Stimulated activated CD8-positive, alpha-beta memory T cell treated with anti-CD3 and anti-CD28 coated beads, Interleukin-2, amount 100 ng/mL, for 48 hours (primary cell): ENCODE data around the gene CEBPG.

Experiments used
- DNase-seq, 2 donors: peaks; one replicate each; pipeline ENCODE4 v3.0.0-alpha.2; 2020; ENCODE audit warnings: low read depth in 2 of 2

CEBPG gene

GRCh38 chr19:33395561-33396550 is 22.3 kb downstream of the CEBPG start:
- no peak for DNase-seq

GRCh38 chr19:33396701-33397535 is 23.4 kb downstream of the CEBPG start:
- DNase-seq, result no peak

- DNase-seq, result no peak
Observed at GRCh38 chr19:33397536-33398360, 24.2 kb downstream of the CEBPG start.

- no peak for DNase-seq
Observed at GRCh38 chr19:33398361-33399060, 25.0 kb downstream of the CEBPG start.

- DNase-seq, result no peak
Observed at GRCh38 chr19:33399081-33399744, 25.7 kb downstream of the CEBPG start.

- no peak for DNase-seq
Observed at GRCh38 chr19:33399745-33400681, 26.5 kb downstream of the CEBPG start.

GRCh38 chr19:33400856-33401682 is 27.6 kb downstream of the CEBPG start:
- no peak for DNase-seq

GRCh38 chr19:33401683-33402420 is 28.3 kb downstream of the CEBPG start:
- no peak for DNase-seq

- no peak for DNase-seq
Observed at GRCh38 chr19:33402421-33403220, 29.1 kb downstream of the CEBPG start.

- DNase-seq, result no peak
Observed at GRCh38 chr19:33403221-33403972, 29.9 kb downstream of the CEBPG start.

GRCh38 chr19:33403973-33404304 is 30.4 kb downstream of the CEBPG start:
- DNase-seq, result no peak

GRCh38 chr19:33404506-33405253 is 31.2 kb downstream of the CEBPG start:
- no peak for DNase-seq

- DNase-seq, result no peak
Observed at GRCh38 chr19:33405254-33405552, 31.7 kb downstream of the CEBPG start.

- DNase-seq, result no peak
Observed at GRCh38 chr19:33405553-33406461, 32.3 kb downstream of the CEBPG start.
